ENCODE measurements around the gene CEMIP2. TPM values are rescaled to one million over a fixed set of nuclear protein-coding genes. Genes with fewer than 3 reads are reported as not detected.

Gene CEMIP2
- total and polyA plus RNA-seq, 2 donors (not counting 3 experiments of a cell fraction or from before 2014, with no cell fraction given): 41.6 to 44.3 TPM

- Histone ChIP-seq H2AFZ (ENCODE audit: low read depth, low read length) (no peak overlapping the region), H3K9me3 (replicated peaks; ENCODE audit: control insufficient read depth, insufficient read depth, low read length) (no peaks in the 10 kb centered on the region), H3K9me1 (replicated peaks; ENCODE audit: control insufficient read depth, extremely low read depth, insufficient read depth, low read length) (no peaks in the 10 kb centered on the region), H3K9ac (replicated peaks; ENCODE audit: extremely low read depth, insufficient read depth, low read length) (no peak overlapping the region), H3K79me2 (ENCODE audit: control insufficient read depth, insufficient read depth, low read length) (no peaks in the 10 kb centered on the region), H3K27ac (ENCODE audit: insufficient read depth, low read depth, low read length) (no peak overlapping the region), H3K4me2 (ENCODE audit: insufficient read depth, low read length) (no peak overlapping the region), H3K4me1 (ENCODE audit: control insufficient read depth, extremely low read depth, insufficient read depth, low read length) (no peaks in the 10 kb centered on the region), H3K36me3 (ENCODE audit: control insufficient read depth in 2 of 2, extremely low read depth in 1 of 2, insufficient read depth in 2 of 2, low read length in 2 of 2) (no peaks in the 10 kb centered on the region), H3K27me3 (ENCODE audit: control insufficient read depth in 2 of 2, insufficient read depth in 2 of 2, low read length in 2 of 2) (no peaks in the 10 kb centered on the region), H4K20me1 (replicated peaks; ENCODE audit: control insufficient read depth, extremely low read depth, insufficient read depth, low read length) (no peaks in the 10 kb centered on the region), H3K4me3 (replicated peaks in 1 of 3; ENCODE audit: insufficient read depth in 1 of 3, low read depth in 1 of 3, low read length in 3 of 3) (no peak overlapping the region)
- ChIA-PET CTCF (interaction anchor here (1.3 kb wide), 1 partner anchor 235 kb away, joined by 3 read pairs; no protein-coding TSS in a partner anchor), POLR2A (interaction anchor here (0.6 kb wide), 1 partner anchor 99 kb away, joined by 3 read pairs; no protein-coding TSS in a partner anchor)
- dilution Hi-C loops (cut with MboI; ENCODE audit: extremely low pct_ligation_motif_present, low sequenced_read_pairs): no loop called here
- no peak for FAIRE-seq
- no peak for DNase-seq (ENCODE audit: low read depth, low spot score)
- intact Hi-C loops (cut with micrococcal nuclease): no loop called here
- no TSS peak for BruUV-seq (replicated peaks)
- TF ChIP-seq FOS (IDR thresholded peaks at IDR 0.05; ENCODE audit: borderline replicate concordance, insufficient read depth, low read length) (no peak), POLR2AphosphoS5 (IDR thresholded peaks at IDR 0.05; ENCODE audit: insufficient read depth, low read depth, low read length) (no peak), POLR2A (IDR thresholded peaks at IDR 0.05; ENCODE audit: low read depth, low read length) (no peak), JUN (IDR thresholded peaks at IDR 0.05; ENCODE audit: borderline replicate concordance, insufficient read depth, insufficient read length, low read depth) (no peak), EZH2 (IDR thresholded peaks at IDR 0.05; ENCODE audit: borderline replicate concordance, low read depth, low read length, severe bottlenecking) (no peak)
These were observed 22.0 kb upstream of the CEMIP2 start for GRCh38 chr9:71790296-71790695.

DNA sequence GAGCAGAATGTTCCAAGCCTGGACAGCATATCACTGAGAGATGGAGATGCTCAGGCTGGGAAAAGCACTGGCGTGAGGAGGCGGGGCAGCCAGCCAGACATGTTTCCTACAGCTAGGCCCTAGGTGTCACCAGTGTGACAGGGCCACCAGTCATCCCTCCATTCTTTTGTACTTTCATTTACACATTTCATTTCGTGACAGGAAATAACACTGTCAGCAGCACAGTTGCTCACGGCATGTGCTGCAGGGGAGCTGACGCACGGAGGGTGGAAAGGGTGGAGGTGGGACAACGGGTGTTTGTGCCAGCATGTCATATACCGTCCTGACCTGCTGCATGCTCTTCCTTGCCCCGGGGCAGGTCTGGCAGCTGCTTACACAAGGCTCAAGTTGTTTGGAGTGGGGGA, 14.8 kb upstream of the CEMIP2 start:
- H3K9me1 ChIP-seq (replicated peaks; ENCODE audit: control insufficient read depth, extremely low read depth, insufficient read depth, low read length): no peaks in the 10 kb centered on the region
- ChIA-PET POLR2A (no interaction called here), CTCF (no interaction called here)
- H3K4me1 ChIP-seq (ENCODE audit: control insufficient read depth, extremely low read depth, insufficient read depth, low read length): no peaks in the 10 kb centered on the region
- H3K9ac ChIP-seq (replicated peaks; ENCODE audit: extremely low read depth, insufficient read depth, low read length): no peak overlapping the region
- BruUV-seq (replicated peaks): no TSS peak
- intact Hi-C loops (cut with micrococcal nuclease): no loop called here
- no peaks in the 10 kb centered on the region for H4K20me1 ChIP-seq (replicated peaks; ENCODE audit: control insufficient read depth, extremely low read depth, insufficient read depth, low read length)
- dilution Hi-C loops (cut with MboI; ENCODE audit: extremely low pct_ligation_motif_present, low sequenced_read_pairs): no loop called here
- no peak overlapping the region for H3K4me2 ChIP-seq (ENCODE audit: insufficient read depth, low read length)
- H3K27me3 ChIP-seq (ENCODE audit: control insufficient read depth in 2 of 2, insufficient read depth in 2 of 2, low read length in 2 of 2): no peaks in the 10 kb centered on the region
- no peak for FAIRE-seq
- H3K36me3 ChIP-seq (ENCODE audit: control insufficient read depth in 2 of 2, extremely low read depth in 1 of 2, insufficient read depth in 2 of 2, low read length in 2 of 2): no peaks in the 10 kb centered on the region
- no peak overlapping the region for H2AFZ ChIP-seq (ENCODE audit: low read depth, low read length)
- DNase-seq (ENCODE audit: low read depth, low spot score): no peak
- no peaks in the 10 kb centered on the region for H3K79me2 ChIP-seq (ENCODE audit: control insufficient read depth, insufficient read depth, low read length)
- no peak overlapping the region for H3K4me3 ChIP-seq (replicated peaks in 1 of 3; ENCODE audit: insufficient read depth in 1 of 3, low read depth in 1 of 3, low read length in 3 of 3)
- H3K9me3 ChIP-seq (replicated peaks; ENCODE audit: control insufficient read depth, insufficient read depth, low read length): no peaks in the 10 kb centered on the region
- no peak for TF ChIP-seq MAX (IDR thresholded peaks at IDR 0.05; ENCODE audit: insufficient read depth, insufficient read length)
- no peak for TF ChIP-seq JUN (IDR thresholded peaks at IDR 0.05; ENCODE audit: borderline replicate concordance, insufficient read depth, insufficient read length, low read depth)
- TF ChIP-seq GATA2 (IDR thresholded peaks at IDR 0.05; ENCODE audit: insufficient read depth, insufficient read length, low read depth, low read length): no peak
- TF ChIP-seq MYC (IDR thresholded peaks at IDR 0.05; ENCODE audit: low read depth, low read length): no peak
- TF ChIP-seq POLR2AphosphoS5 (IDR thresholded peaks at IDR 0.05; ENCODE audit: insufficient read depth, low read depth, low read length): no peak
- TF ChIP-seq CTCF (IDR thresholded peaks at IDR 0.05; ENCODE audit: extremely low read depth in 1 of 2, insufficient read depth in 1 of 2, low read depth in 1 of 2, low read length in 2 of 2): no peak
- no peak for TF ChIP-seq EZH2 (IDR thresholded peaks at IDR 0.05; ENCODE audit: borderline replicate concordance, low read depth, low read length, severe bottlenecking)
- no peak for TF ChIP-seq FOS (IDR thresholded peaks at IDR 0.05; ENCODE audit: borderline replicate concordance, insufficient read depth, low read length)
- TF ChIP-seq POLR2A (IDR thresholded peaks at IDR 0.05; ENCODE audit: low read depth, low read length): no peak
- H3K27ac ChIP-seq (ENCODE audit: insufficient read depth, low read depth, low read length): no peak overlapping the region
